ENCODE data around the gene TNFRSF1A. TPM values are rescaled to one million over a fixed set of nuclear protein-coding genes. Genes with fewer than 3 reads are reported as not detected.

TNFRSF1A gene
- total and polyA plus RNA-seq, 4 donors: 36.9 to 144 (median 88.4) TPM

DNA sequence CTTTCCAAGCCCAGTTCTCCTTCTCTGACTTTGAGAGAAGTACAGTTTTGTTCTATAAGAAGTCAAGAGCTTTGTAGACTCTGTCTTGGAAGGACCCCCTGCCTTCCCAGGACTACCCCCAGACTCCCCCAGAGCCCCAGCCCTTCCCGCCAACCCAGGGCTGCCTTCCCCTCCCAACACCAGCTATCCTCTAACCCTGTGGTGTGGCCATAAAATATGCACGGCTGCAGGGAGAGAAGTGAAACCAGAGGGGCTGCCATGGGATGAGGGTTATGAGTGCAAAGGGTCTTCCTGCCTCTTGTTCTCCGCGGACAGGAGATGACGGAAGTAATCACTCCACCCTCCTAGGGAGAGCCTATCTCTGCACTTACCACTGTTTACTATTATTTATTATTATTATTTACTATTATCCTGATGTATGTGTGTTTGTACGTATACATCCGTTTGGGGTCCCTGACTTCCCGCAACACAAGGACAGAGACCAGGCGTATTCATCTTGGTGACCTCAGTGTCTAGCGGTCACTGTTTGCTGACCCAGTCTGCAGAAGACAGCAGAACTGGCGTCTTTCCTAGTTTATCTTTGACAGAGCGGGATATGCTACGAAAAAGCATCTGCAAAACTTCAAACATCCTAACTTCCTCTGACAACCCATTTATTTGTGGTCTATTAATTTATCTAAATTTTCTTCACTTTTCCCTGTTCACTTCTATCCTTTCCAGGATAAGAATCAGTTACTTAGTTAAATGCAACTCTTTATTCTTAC lies 37.0 kb upstream of the TNFRSF1A start (continued):
- TF ChIP-seq, protein P1, sequence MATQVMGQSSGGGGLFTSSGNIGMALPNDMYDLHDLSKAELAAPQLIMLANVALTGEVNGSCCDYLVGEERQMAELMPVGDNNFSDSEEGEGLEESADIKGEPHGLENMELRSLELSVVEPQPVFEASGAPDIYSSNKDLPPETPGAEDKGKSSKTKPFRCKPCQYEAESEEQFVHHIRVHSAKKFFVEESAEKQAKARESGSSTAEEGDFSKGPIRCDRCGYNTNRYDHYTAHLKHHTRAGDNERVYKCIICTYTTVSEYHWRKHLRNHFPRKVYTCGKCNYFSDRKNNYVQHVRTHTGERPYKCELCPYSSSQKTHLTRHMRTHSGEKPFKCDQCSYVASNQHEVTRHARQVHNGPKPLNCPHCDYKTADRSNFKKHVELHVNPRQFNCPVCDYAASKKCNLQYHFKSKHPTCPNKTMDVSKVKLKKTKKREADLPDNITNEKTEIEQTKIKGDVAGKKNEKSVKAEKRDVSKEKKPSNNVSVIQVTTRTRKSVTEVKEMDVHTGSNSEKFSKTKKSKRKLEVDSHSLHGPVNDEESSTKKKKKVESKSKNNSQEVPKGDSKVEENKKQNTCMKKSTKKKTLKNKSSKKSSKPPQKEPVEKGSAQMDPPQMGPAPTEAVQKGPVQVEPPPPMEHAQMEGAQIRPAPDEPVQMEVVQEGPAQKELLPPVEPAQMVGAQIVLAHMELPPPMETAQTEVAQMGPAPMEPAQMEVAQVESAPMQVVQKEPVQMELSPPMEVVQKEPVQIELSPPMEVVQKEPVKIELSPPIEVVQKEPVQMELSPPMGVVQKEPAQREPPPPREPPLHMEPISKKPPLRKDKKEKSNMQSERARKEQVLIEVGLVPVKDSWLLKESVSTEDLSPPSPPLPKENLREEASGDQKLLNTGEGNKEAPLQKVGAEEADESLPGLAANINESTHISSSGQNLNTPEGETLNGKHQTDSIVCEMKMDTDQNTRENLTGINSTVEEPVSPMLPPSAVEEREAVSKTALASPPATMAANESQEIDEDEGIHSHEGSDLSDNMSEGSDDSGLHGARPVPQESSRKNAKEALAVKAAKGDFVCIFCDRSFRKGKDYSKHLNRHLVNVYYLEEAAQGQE (IDR thresholded peaks at IDR 0.05): no peak

DNA sequence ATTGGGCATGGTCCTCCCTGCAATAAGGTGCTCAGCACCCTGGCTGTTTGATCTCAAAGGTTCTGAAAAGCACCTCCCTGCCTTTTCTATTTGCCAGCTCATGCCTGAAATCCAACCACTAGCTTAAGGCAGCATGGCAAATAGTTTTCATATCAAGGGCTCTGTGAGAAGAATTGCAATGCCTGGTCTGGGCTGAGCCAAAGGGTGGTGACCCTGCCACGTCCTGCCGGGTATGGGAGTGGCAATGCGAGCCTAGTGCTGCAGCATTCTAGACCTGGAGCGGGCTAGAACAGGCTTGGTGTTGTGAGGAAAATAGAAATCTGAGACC lies 35.8 kb upstream of the TNFRSF1A start:
- no peaks in the 10 kb centered on the region for H3K36me3 ChIP-seq (ENCODE audit: control insufficient read depth in 4 of 4, insufficient read depth in 3 of 4, low read depth in 1 of 4, low read length in 3 of 4)
- no peak overlapping the region for H3K9ac ChIP-seq (ENCODE audit: low read depth in 1 of 2, low read length in 2 of 2)
- H3K27me3 ChIP-seq (ENCODE audit: control insufficient read depth in 4 of 4, insufficient read depth in 4 of 4, low read length in 3 of 4): no peaks in the 10 kb centered on the region
- no peak overlapping the region for H3K4me3 ChIP-seq (ENCODE audit: low read depth in 1 of 3, low read length in 3 of 3)
- H3K4me1 ChIP-seq (ENCODE audit: control insufficient read depth in 4 of 4, insufficient read depth in 4 of 4, low read length in 3 of 4): peaks cover 5 to 16% (median 12%) of the 10 kb centered on the region in 4 donors
- TF ChIP-seq YY1 (IDR thresholded peaks at IDR 0.05): peak; percentile 58
- peak; percentile 24 for TF ChIP-seq NR2F2 (IDR thresholded peaks at IDR 0.05)
- TF ChIP-seq, protein P1 (IDR thresholded peaks at IDR 0.05): peak; percentile 43
- TF ChIP-seq CTCF (IDR thresholded peaks at IDR 0.05; ENCODE audit: low read depth, low read length, missing input control): no peak
- TF ChIP-seq MAX (IDR thresholded peaks at IDR 0.05): peak; percentile 80
- no peak for TF ChIP-seq ATF3 (IDR thresholded peaks at IDR 0.05)
- TF ChIP-seq RXRA (IDR thresholded peaks at IDR 0.05): peak; percentile 63 to 79
- peak; percentile 62 for TF ChIP-seq SP1 (IDR thresholded peaks at IDR 0.05)
- TF ChIP-seq EGR1 (IDR thresholded peaks at IDR 0.05; ENCODE audit: low read depth in 2 of 2): no peak
- TF ChIP-seq FOXA1 (IDR thresholded peaks at IDR 0.05): no peak
- peak in 1 of 2 donors; percentile 39 for TF ChIP-seq JUND (IDR thresholded peaks at IDR 0.05)
- TF ChIP-seq HNF4A (conservative IDR thresholded peaks at IDR 0.05): peak; percentile 57 to 68
- TF ChIP-seq TAF1 (conservative IDR thresholded peaks at IDR 0.05): no peak
- no peak for TF ChIP-seq HNF4G (IDR thresholded peaks at IDR 0.05)
- TF ChIP-seq RAD21 (IDR thresholded peaks at IDR 0.05): peak; percentile 49 to 55
- TF ChIP-seq FOXA2 (IDR thresholded peaks at IDR 0.05): no peak
- TF ChIP-seq, protein P2, sequence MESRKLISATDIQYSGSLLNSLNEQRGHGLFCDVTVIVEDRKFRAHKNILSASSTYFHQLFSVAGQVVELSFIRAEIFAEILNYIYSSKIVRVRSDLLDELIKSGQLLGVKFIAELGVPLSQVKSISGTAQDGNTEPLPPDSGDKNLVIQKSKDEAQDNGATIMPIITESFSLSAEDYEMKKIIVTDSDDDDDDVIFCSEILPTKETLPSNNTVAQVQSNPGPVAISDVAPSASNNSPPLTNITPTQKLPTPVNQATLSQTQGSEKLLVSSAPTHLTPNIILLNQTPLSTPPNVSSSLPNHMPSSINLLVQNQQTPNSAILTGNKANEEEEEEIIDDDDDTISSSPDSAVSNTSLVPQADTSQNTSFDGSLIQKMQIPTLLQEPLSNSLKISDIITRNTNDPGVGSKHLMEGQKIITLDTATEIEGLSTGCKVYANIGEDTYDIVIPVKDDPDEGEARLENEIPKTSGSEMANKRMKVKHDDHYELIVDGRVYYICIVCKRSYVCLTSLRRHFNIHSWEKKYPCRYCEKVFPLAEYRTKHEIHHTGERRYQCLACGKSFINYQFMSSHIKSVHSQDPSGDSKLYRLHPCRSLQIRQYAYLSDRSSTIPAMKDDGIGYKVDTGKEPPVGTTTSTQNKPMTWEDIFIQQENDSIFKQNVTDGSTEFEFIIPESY (IDR thresholded peaks at IDR 0.05): no peak
- H3K9me3 ChIP-seq (ENCODE audit: control insufficient read depth in 4 of 4, low read length in 3 of 4): no peaks in the 10 kb centered on the region
- H3K27ac ChIP-seq (ENCODE audit: low read depth in 1 of 2, low read length in 2 of 2): peak overlapping the region; percentile 4 to 6
- WGBS: 28% methylated on average over 4 of the region's 4 CpGs
- no peak for DNase-seq (ENCODE audit: low spot score)

Measured in liver (tissue), 9 donors.